HEK293 (cell line): ENCODE data around the gene CDCA3.
"Not testable (repeated sequence)": the region's sequence is repeated elsewhere in the genome, so short reads cannot be mapped to it uniquely, and the experiment has no call there.

ENCODE experiments used
- ELK4 ChIP-seq: IDR thresholded peaks from 2 replicates; pipeline ENCODE4 v1.6.1; 2011; ENCODE audit warnings: mild to moderate bottlenecking, low read depth, low read length, borderline replicate concordance
- WT1 ChIP-seq: fragments of 450-650 bp; formaldehyde crosslinking; IDR thresholded peaks from 2 replicates; pipeline ENCODE4 v1.5.1; 2016; ENCODE audit warnings: missing biosample characterization, missing genetic modification characterization
- ZBTB11 ChIP-seq: fragments of 450-650 bp; formaldehyde crosslinking; conservative IDR thresholded peaks from 2 replicates; pipeline ENCODE4 v1.5.1; 2016; ENCODE audit warnings: low read depth, missing biosample characterization, missing genetic modification characterization
- ZNF121 ChIP-seq: fragments of 450-650 bp; formaldehyde crosslinking; IDR thresholded peaks from 2 replicates; pipeline ENCODE4 v1.5.1; 2016; ENCODE audit warnings: missing biosample characterization, missing genetic modification characterization
- ZNF433 ChIP-seq: fragments of 450-650 bp; formaldehyde crosslinking; IDR thresholded peaks from 2 replicates; pipeline ENCODE4 v1.5.1; 2016; ENCODE audit warnings: missing biosample characterization, missing genetic modification characterization, low read depth
- ZXDB ChIP-seq: fragments of 450-650 bp; formaldehyde crosslinking; IDR thresholded peaks from 2 replicates; pipeline ENCODE4 v1.5.1; 2016; ENCODE audit warnings: missing biosample characterization, missing genetic modification characterization
- TF ChIP-seq, protein P1 (sequence below): fragments of 450-650 bp; formaldehyde crosslinking; IDR thresholded peaks from 2 replicates; pipeline ENCODE4 v1.5.1; 2016; ENCODE audit warnings: missing biosample characterization, missing genetic modification characterization

- TF ChIP-seq ZBTB11 (tag by site-specific recombination); ELK4; ZNF433 (tag by site-specific recombination); ZNF121 (tag by site-specific recombination); ZXDB; WT1 (tag by site-specific recombination): not testable (repeated sequence)
- TF ChIP-seq, protein P1, sequence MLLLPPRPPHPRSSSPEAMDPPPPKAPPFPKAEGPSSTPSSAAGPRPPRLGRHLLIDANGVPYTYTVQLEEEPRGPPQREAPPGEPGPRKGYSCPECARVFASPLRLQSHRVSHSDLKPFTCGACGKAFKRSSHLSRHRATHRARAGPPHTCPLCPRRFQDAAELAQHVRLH (tag by site-specific recombination), result not testable (repeated sequence)
These were observed 19.2 kb upstream of the CDCA3 start for GRCh38 chr12:6870304-6870703.
